DMS 273 treated with DMSO at 0.1 percent for 48 hours (cell line): ENCODE results near the gene DMAC2L.
"Not testable (repeated sequence)": the region's sequence is repeated elsewhere in the genome, so short reads cannot be mapped to it uniquely, and the experiment has no call there.

ENCODE experiments used
- DNase-seq: peaks from one replicate; lab custom pipeline; 2025; lab: John Stamatoyannopoulos, UW

Gene DMAC2L

GRCh38 chr14:50354527-50354926 lies 42.4 kb downstream of the DMAC2L start:
- no peak for DNase-seq

- no peak for DNase-seq
These were observed 43.6 kb downstream of the DMAC2L start for GRCh38 chr14:50355692-50356091.

GRCh38 chr14:50356283-50356682 lies 44.2 kb downstream of the DMAC2L start:
- DNase-seq, result not testable (repeated sequence)

- no peak for DNase-seq
These were observed 45.0 kb downstream of the DMAC2L start for GRCh38 chr14:50357124-50357523.

- no peak for DNase-seq
These were observed 45.8 kb downstream of the DMAC2L start for GRCh38 chr14:50357753-50358395.

GRCh38 chr14:50359631-50360030 lies 47.5 kb downstream of the DMAC2L start:
- no peak for DNase-seq

GRCh38 chr14:50360093-50360492 lies 48.0 kb downstream of the DMAC2L start:
- no peak for DNase-seq

- no peak for DNase-seq
These were observed 48.7 kb downstream of the DMAC2L start for GRCh38 chr14:50360851-50361250.

GRCh38 chr14:50361473-50362403 lies 49.6 kb downstream of the DMAC2L start:
- not testable (repeated sequence) for DNase-seq

GRCh38 chr14:50362764-50363713 lies 50.9 kb downstream of the DMAC2L start:
- DNase-seq, result no peak

GRCh38 chr14:50363714-50364111 lies 51.6 kb downstream of the DMAC2L start:
- no peak for DNase-seq

GRCh38 chr14:50364792-50365191 lies 52.7 kb downstream of the DMAC2L start:
- DNase-seq, result no peak

- DNase-seq, result not testable (repeated sequence)
These were observed 53.4 kb downstream of the DMAC2L start for GRCh38 chr14:50365572-50365971.

GRCh38 chr14:50366115-50366514 lies 54.0 kb downstream of the DMAC2L start:
- no peak for DNase-seq

GRCh38 chr14:50366589-50366988 lies 54.5 kb downstream of the DMAC2L start:
- no peak for DNase-seq

GRCh38 chr14:50371546-50371945 lies 59.4 kb downstream of the DMAC2L start:
- DNase-seq, result peak; percentile 74

- no peak for DNase-seq
These were observed 61.8 kb downstream of the DMAC2L start for GRCh38 chr14:50373959-50374358.

- no peak for DNase-seq
These were observed 63.6 kb downstream of the DMAC2L start for GRCh38 chr14:50375760-50376159.
